Lower lobe of right lung (tissue), 2 donors: ENCODE measurements around the gene THAP4. TPM values are rescaled to one million over a fixed set of nuclear protein-coding genes. Genes with fewer than 3 reads are reported as not detected.
A peak's percentile ranks its signal among the peaks of the same experiment; 100 is the strongest.

Source experiments
- ATAC-seq, 2 donors: fragments of 200-7000 bp; cut with Tn5 transposase; one replicate each; pipeline ENCODE4 v1.9.1; 2020 to 2022; ENCODE audit warnings: mild to moderate bottlenecking in 2 of 2, moderate library complexity in 2 of 2
- DNase-seq: peaks from one replicate; pipeline ENCODE4 v3.0.0-alpha.2; 2020
- H3K27ac ChIP-seq: fragments of 200-600 bp; one replicate; pipeline ENCODE4 v1.8.0; 2022
- H3K27me3 ChIP-seq: fragments of 200-600 bp; one replicate; pipeline ENCODE4 v1.8.0; 2022; ENCODE audit warnings: low read depth
- H3K36me3 ChIP-seq: fragments of 200-600 bp; one replicate; pipeline ENCODE4 v1.8.0; 2022; ENCODE audit warnings: mild to moderate bottlenecking
- H3K4me1 ChIP-seq: fragments of 200-600 bp; one replicate; pipeline ENCODE4 v1.8.0; 2022
- H3K4me3 ChIP-seq: fragments of 200-600 bp; one replicate; pipeline ENCODE4 v1.8.0; 2022; ENCODE audit warnings: mild to moderate bottlenecking
- H3K9me3 ChIP-seq: fragments of 200-600 bp; one replicate; pipeline ENCODE4 v1.8.0; 2022
- CTCF ChIP-seq: fragments of 200-600 bp; IDR thresholded peaks from one replicate; pipeline ENCODE4 v1.8.0; 2022; ENCODE audit warnings: antibody characterized with exemption, mild to moderate bottlenecking
- intact Hi-C: fragments of 100-400 bp; cut with DNase I; formaldehyde crosslinking; loops from one replicate; pipeline ENCODE4 v1.11.0; 2022
- total RNA-seq: library from RNA; stranded (reverse); fragmentation: NEBNext Ultra II Directional; extraction: Animal tissue kit (Norgen Biotek cat#: 25700); gene quantifications from one replicate; pipeline ENCODE4 v1.2.1, GENCODE V29; 2021
- donor health status: DM: no; HTN: yes; CAD: no; lungs with severe emphysema.

The THAP4 gene
- total RNA-seq, 1 donor from 2014 or later = 39.8 TPM

DNA sequence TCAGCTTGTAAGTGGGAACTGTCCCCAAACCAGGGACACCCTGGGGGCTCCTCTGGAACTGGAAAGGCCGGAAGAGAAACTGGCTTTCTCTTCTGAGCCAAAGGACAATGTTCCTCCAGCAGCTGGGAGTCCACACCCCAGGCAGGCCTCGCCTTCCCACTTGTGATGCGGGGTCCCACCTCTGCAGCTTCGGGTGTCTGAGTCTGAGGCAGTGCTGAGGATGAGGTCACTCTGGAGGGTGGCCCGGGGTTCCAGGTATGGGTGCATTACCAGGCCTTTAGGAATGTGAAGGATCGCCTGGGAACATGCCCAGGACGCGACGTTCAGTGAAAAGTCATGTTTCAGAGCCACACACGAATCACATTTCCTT is 96.6 kb downstream of the THAP4 start:
- Histone ChIP-seq H3K9me3 (no peaks in the 10 kb centered on the region), H3K27ac (peak overlapping the region; percentile 67), H3K4me1 (peaks cover 18% of the 10 kb centered on the region), H3K4me3 (peak overlapping the region; percentile 55), H3K36me3 (no peaks in the 10 kb centered on the region), H3K27me3 (peaks cover 25% of the 10 kb centered on the region)
- peak; percentile 82 for DNase-seq
- intact Hi-C loops = no loop called here
- no peak for TF ChIP-seq CTCF
- peak; percentile 75 to 83 for ATAC-seq

DNA sequence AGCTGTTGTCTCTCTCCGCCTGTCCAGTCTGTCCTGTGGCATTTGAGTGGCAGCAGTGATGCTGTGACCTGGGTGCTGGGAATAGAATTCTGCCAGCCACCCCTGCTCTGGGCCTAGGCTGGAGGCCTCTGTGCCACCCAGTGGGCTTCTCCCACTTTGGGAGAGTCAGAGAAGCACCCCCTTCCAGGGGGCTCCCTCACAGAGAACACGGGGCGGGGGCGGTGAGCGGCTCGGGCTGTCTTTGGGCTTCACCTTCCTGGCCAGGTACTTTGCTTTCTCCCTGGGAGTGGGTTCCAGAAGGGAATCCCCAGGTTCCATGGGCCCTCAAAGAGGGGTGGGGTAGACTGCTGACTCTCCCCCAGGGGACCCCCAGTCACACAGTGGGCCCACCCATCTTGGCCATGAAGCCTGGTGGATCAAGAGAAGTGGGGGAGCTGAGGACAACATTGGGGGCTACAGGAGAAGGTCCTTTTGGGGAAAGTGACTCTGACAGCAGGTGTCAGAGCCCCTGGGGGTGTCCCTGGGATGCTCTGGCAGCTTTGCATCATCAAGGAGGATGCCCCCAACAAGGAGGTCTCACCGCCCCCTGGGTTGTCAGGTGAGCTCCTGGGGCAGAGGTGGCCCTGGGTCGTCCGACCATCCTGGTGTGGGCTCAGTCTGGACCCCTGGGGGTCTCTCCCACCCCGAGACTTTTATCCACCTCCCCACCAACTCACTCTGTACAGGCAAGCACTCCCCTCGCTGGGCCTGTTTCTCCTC is 97.2 kb downstream of the THAP4 start:
- Histone ChIP-seq H3K4me1 (peaks cover 18% of the 10 kb centered on the region), H3K27me3 (peaks cover 25% of the 10 kb centered on the region), H3K36me3 (no peaks in the 10 kb centered on the region), H3K27ac (peak overlapping the region; percentile 67), H3K4me3 (no peak overlapping the region), H3K9me3 (no peaks in the 10 kb centered on the region)
- DNase-seq (no peak), ATAC-seq (no peak)
- no peak for TF ChIP-seq CTCF
- intact Hi-C loops = no loop called here

DNA sequence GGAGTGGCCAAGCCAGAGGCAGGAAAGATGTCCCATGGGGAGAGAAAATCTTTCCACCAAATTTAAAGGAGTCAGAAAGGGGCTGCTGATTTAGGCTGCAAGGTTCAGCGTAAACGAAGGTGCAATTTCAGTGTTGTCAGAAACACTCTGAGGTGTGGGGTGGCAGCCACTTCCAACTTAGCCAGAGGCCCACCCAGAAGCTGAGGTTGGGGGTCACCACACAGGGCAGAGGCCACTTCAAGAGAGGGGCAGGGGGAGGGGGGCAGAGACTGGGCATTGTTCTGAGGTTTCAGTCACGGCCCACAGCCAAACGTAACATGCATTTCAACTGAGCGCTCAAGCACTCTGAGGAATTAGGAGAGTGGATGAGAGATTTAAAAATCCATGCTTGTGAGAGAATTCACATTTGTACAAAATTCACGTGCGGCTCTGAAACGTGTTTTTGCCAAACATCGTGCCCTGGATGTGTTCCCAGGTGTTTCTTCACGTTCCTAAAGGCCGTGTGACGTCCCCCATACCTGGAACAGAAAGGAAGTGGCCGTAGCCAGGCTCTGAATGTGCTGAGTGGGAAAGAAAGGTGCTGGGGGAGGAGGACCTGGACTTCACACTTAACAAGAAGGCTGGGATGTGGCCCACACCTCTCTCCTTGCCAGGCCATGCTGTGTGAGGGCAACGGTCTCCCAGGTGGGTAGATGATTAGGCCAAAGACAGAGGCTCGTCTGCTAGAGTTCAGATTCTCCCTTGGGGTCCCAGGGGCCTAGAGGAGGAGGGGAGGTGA is 97.9 kb downstream of the THAP4 start:
- no peak overlapping the region for H3K4me3 ChIP-seq
- DNase-seq (peak; percentile 40), ATAC-seq (peak in 1 of 2 donors; percentile 23)
- intact Hi-C loops = no loop called here
- H3K27me3 ChIP-seq = peaks cover 25% of the 10 kb centered on the region
- H3K36me3 ChIP-seq = no peaks in the 10 kb centered on the region
- peaks cover 18% of the 10 kb centered on the region for H3K4me1 ChIP-seq
- TF ChIP-seq CTCF = no peak
- peak overlapping the region; percentile 67 for H3K27ac ChIP-seq
- no peaks in the 10 kb centered on the region for H3K9me3 ChIP-seq

DNA sequence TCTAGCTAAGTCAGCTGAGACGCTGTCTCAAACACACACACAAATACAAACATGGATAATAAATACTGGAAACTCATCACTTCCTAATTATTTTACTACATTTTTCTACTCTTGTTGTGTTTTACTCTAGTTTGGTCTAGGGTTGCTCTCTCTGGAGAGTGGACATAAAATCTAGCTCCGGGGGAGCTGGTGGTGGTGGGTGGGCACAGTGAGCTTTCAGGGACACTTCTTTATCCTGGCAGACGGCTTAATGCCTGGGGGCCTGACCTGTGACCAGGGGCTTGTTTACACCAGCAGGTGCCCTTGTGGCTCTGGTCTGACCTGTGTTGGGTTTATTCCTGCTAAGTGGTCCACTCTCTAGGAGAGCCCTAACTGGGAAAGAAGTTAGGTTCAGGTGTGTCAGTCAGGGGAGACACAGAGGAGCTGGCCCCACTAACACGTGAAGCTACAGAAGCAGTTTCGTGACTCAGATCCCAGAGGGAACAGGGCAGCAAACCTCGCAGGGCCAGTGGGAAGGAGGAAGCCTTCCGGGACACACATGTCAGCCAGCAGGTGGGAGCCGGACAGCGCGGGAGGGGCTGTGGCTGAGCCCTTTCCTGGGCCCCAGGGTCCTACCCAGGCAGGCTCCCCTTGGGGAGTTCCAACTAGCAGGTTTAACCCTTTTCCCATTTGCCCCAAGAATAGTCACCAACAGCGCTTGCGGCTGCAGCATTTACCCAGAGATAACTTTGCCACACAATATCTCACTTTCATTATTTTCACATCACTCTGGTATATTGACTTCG is 100.9 kb downstream of the THAP4 start:
- DNase-seq = no peak
- TF ChIP-seq CTCF = no peak
- H3K4me1 ChIP-seq = peaks cover 7% of the 10 kb centered on the region
- no peaks in the 10 kb centered on the region for H3K9me3 ChIP-seq
- H3K4me3 ChIP-seq = no peak overlapping the region
- ATAC-seq = no peak
- H3K27me3 ChIP-seq = peaks cover 14% of the 10 kb centered on the region
- H3K36me3 ChIP-seq = no peaks in the 10 kb centered on the region
- intact Hi-C loops = no loop called here
- H3K27ac ChIP-seq = no peak overlapping the region

DNA sequence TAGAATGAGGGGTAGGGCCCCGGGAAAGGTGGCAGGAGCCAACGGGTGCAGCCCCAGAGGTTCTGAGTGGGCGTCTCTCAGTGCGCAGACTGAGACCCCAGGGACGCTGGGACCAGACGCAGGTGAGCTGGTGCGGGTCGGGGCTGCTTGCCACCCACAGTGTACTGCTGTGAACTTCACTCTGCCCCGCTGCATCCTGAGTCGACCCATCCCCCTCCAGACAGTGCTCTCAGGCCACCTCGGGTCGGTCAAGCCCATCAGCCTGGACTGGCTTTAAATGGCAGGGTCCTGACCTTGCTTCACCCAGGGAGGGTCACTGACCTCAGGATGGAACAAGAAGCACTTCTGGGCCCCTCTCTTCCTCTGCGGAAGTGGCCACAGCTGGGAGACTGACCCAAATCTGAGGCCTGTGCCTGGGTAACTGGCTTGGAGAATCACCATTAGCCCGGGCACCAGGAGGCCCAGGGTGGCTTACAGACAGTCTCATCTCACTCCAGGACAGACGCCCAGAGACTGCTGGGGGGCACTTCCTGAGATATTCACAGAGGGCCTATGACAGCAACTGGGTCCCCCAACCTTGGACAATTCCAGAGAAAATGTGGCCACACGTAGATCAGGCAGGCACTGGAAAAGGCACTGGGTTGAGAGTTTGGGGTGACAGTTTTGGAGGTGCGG is 102.1 kb downstream of the THAP4 start:
- Histone ChIP-seq H3K4me3 (no peak overlapping the region), H3K27ac (no peak overlapping the region), H3K36me3 (no peaks in the 10 kb centered on the region), H3K4me1 (no peaks in the 10 kb centered on the region), H3K9me3 (no peaks in the 10 kb centered on the region), H3K27me3 (peaks cover 4% of the 10 kb centered on the region)
- ATAC-seq = no peak
- intact Hi-C loops = no loop called here
- TF ChIP-seq CTCF = no peak
- DNase-seq = no peak
